ENCODE measurements around the gene KCNAB2. TPM values are rescaled to one million over a fixed set of nuclear protein-coding genes. Genes with fewer than 3 reads are reported as not detected.
A peak's percentile ranks its signal among the peaks of the same experiment; 100 is the strongest.

KCNAB2 gene
- total RNA-seq, 6 experiments from 2014 or later = 4.4 to 14.8 (median 6.9) TPM

DNA sequence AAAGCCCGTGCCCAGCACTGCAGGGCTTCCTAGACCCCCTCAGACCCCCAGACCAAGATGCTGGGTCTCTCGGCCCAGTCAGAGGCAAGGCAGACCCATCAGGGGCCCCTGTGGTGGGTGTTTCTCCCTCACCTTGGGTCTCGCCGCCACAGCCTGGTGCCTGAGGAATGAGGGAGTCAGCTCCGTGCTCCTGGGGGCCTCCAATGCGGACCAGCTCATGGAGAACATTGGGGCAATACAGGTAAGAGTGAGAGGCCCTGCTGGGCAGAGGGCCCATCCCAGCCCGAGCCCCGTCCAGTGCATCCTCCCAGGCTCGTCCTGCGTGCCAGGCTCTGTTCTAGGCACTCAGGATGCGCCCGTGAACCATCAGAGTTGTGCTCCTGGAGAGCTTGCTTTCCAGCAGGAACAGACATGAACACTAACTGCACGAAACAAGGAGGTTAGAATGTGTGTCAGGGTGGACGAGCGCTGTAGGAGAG is 51.5 kb downstream of the KCNAB2 start:
- no peaks in the 10 kb centered on the region for H3K4me1 ChIP-seq
- DNase-seq (no peak), ATAC-seq (no peak)
- H3K36me3 ChIP-seq = no peaks in the 10 kb centered on the region
- no peak overlapping the region for H3K27ac ChIP-seq
- no peak overlapping the region for H3K4me3 ChIP-seq
- intact Hi-C loops (cut with DNase I) = no loop called here
- H3K27me3 ChIP-seq = no peaks in the 10 kb centered on the region
- no peaks in the 10 kb centered on the region for H3K9me3 ChIP-seq
- 40% methylated on average over 1 of the region's 15 CpGs for WGBS (ENCODE audit: insufficient coverage, low coverage, low lambda C conversion rate, missing lambda C conversion rate)
- no peak for TF ChIP-seq POLR2A (IDR thresholded peaks at IDR 0.05)
- TF ChIP-seq, protein P1, sequence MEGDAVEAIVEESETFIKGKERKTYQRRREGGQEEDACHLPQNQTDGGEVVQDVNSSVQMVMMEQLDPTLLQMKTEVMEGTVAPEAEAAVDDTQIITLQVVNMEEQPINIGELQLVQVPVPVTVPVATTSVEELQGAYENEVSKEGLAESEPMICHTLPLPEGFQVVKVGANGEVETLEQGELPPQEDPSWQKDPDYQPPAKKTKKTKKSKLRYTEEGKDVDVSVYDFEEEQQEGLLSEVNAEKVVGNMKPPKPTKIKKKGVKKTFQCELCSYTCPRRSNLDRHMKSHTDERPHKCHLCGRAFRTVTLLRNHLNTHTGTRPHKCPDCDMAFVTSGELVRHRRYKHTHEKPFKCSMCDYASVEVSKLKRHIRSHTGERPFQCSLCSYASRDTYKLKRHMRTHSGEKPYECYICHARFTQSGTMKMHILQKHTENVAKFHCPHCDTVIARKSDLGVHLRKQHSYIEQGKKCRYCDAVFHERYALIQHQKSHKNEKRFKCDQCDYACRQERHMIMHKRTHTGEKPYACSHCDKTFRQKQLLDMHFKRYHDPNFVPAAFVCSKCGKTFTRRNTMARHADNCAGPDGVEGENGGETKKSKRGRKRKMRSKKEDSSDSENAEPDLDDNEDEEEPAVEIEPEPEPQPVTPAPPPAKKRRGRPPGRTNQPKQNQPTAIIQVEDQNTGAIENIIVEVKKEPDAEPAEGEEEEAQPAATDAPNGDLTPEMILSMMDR (IDR thresholded peaks at IDR 0.05) = no peak

DNA sequence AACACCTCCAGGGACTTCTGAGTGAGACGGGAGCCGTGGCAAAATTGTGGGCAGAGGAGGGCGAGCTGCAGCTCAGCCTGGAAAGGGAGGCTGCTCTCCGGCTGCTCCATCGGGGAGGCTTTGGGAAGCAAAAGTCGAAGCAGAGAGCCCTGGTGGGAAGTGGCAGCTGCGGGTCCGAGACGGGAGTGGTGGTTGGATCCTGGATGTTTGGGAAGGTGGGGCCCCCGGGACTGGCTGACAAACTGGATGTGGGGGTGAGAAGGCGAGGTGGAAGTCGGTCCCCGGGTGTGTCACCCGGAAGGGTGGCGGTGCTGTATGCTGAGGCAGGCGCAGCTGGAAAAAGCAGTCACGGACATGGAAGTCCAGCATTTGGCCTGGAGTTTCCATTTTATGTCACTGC is 52.1 kb downstream of the KCNAB2 start:
- no peak overlapping the region for H3K4me3 ChIP-seq
- DNase-seq (no peak), ATAC-seq (no peak)
- no peak for TF ChIP-seq POLR2A (IDR thresholded peaks at IDR 0.05)
- TF ChIP-seq, protein P1 (IDR thresholded peaks at IDR 0.05) = no peak
- no peak overlapping the region for H3K27ac ChIP-seq
- intact Hi-C loops (cut with DNase I) = no loop called here
- H3K4me1 ChIP-seq = no peaks in the 10 kb centered on the region
- no peaks in the 10 kb centered on the region for H3K27me3 ChIP-seq
- WGBS (ENCODE audit: insufficient coverage, low coverage, low lambda C conversion rate, missing lambda C conversion rate) = 65% methylated on average over 8 of the region's 17 CpGs
- no peaks in the 10 kb centered on the region for H3K9me3 ChIP-seq
- H3K36me3 ChIP-seq = no peaks in the 10 kb centered on the region

DNA sequence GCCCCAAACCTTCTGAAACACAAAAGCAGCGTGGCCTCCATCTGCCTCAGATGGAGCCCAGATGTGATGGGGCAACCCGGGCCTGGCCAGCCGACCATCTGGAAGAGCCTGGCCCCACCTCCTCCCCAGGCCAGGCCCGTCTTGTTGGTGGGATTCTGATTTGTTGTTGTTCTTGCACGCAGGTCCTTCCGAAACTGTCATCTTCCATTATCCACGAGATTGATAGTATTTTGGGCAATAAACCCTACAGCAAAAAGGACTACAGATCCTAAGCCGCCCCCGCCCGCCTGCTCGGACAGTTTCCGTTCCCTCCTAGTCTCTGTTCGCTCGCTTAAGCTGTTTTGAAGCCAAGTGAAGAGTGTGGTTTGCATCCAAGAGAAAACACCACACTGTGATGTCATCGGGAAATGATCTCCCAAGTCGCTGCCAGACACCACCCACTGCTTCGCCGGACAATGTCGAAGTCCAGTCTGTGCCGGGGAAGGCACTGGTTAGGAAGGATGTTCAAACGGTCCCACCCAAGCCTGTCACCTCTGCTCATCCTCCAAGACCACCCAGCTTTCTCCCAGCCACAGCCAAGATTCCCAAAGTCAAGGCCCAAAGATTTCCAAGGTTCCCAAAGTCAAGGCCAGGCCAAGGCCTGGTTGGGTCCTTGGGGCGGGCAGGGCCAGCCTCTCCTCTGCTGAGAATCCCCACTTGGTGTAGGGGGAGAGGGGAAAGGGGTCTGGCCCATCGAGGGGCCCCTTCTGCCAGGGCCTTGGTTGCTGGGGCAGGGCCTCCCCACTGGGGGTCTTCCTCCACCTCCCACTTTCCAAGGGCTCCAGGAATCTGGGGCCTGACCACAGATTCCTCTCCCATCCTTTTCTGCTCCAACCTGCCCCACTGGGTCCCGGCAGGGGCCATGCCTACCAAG is 52.9 kb downstream of the KCNAB2 start:
- Histone ChIP-seq H3K9me3 (no peaks in the 10 kb centered on the region), H3K4me1 (no peaks in the 10 kb centered on the region), H3K36me3 (no peaks in the 10 kb centered on the region), H3K27ac (no peak overlapping the region), H3K27me3 (no peaks in the 10 kb centered on the region), H3K4me3 (no peak overlapping the region)
- DNase-seq = peak in 1 of 3 donors; percentile 9
- 50% methylated on average over 8 of the region's 24 CpGs for WGBS (ENCODE audit: insufficient coverage, low coverage, low lambda C conversion rate, missing lambda C conversion rate)
- intact Hi-C loops (cut with DNase I) = no loop called here
- TF ChIP-seq POLR2A (IDR thresholded peaks at IDR 0.05) = no peak
- TF ChIP-seq, protein P1 (IDR thresholded peaks at IDR 0.05) = no peak
- ATAC-seq = no peak

DNA sequence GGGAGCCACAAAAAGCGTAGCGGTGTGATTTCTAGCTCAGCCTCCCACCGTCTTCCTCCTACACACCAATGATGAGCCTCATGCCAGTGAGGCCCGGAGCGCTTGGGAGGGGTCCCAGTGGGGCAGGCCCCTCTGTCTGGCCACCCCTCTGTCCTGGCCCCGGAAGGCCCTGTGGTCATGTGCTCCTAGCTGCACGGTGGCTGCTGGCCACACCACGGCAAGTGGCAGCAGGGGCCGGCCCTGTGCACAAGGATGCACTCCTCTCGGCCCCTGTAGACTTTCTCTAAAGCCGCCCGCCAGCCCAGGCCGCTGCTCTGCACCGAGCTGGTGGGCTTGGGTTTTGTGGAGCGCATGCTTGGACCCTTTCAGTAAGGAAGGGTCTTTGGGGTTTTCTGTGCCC is 53.6 kb downstream of the KCNAB2 start:
- H3K4me3 ChIP-seq = no peak overlapping the region
- intact Hi-C loops (cut with DNase I) = no loop called here
- H3K36me3 ChIP-seq = no peaks in the 10 kb centered on the region
- peak in 2 of 3 donors; percentile 10 to 42 for DNase-seq
- no peaks in the 10 kb centered on the region for H3K9me3 ChIP-seq
- ATAC-seq = no peak
- 94% methylated on average over 3 of the region's 15 CpGs for WGBS (ENCODE audit: insufficient coverage, low coverage, low lambda C conversion rate, missing lambda C conversion rate)
- H3K27me3 ChIP-seq = no peaks in the 10 kb centered on the region
- H3K4me1 ChIP-seq = no peaks in the 10 kb centered on the region
- H3K27ac ChIP-seq = no peak overlapping the region
- no peak for TF ChIP-seq POLR2A (IDR thresholded peaks at IDR 0.05)
- TF ChIP-seq, protein P1 (IDR thresholded peaks at IDR 0.05) = no peak

Measured in right lobe of liver (tissue), 6 donors.